Stimulated activated naive CD8-positive, alpha-beta T cell treated with anti-CD3 and anti-CD28 coated beads, Interleukin-15, Interleukin-2, amounts not matched to agents 100 U/mL and 50 U/mL, for 24 hours (primary cell): ENCODE data around the gene FBXW10.
"Not testable (repeated sequence)": the region's sequence is repeated elsewhere in the genome, so short reads cannot be mapped to it uniquely, and the experiment has no call there.

Source experiments
- ATAC-seq: fragments of 150-1000 bp; cut with Tn5 transposase; one replicate; pipeline ENCODE4 v1.10.0; 2021
- DNase-seq: peaks from one replicate; pipeline ENCODE4 v3.0.0; 2021

The FBXW10 gene

DNA sequence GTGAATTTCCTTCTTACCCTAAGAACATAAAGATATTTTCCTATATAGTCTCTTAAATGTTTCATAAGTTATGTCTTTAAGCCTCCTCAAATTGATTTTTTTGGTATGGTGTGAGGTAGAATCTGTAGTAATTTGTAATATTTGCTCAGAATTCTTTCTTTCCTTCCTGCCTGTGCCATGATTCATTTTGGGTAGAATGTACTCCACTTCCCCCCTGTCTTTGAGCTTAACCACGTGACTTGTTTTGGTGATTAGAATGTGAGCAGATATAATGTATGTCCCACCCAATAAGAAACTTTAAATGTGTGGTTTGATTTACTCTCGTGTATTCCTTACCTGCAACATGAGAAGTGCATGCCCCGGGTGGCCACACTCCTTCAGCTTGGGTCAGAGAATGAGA is 77.6 kb downstream of the FBXW10 start:
- not testable (repeated sequence) for DNase-seq, ATAC-seq

DNA sequence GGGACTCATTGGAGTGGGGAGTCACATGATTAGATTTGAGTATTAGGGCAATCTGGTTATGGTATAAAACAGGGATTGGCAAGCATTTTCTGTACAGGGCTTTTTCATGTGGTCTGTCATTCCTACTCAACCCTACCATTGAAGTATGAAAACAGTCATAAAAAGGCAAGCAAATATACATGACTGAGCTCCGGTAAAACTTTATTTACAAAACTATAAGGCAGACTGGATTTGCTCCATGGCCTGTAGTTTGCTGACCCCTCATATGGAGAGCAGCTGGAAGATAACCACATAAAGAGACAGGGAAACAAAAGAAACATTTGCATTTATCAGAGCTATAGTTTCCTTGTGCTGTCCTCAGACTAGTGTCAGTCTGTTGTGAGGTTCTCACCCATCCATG is 83.8 kb downstream of the FBXW10 start:
- not testable (repeated sequence) for DNase-seq, ATAC-seq
